PC-9 (cell line): ENCODE measurements around the gene YAF2. TPM values are rescaled to one million over a fixed set of nuclear protein-coding genes. Genes with fewer than 3 reads are reported as not detected.
A peak's percentile ranks its signal among the peaks of the same experiment; 100 is the strongest.

Source experiments
- BruUV-seq: library from RNA; stranded (reverse); fragments of 400-500 nt; replicated peaks from 2 replicates; lab custom pipeline; 2021; lab: Mats Ljungman, UMichigan
- CTCF ChIA-PET: fragments of 300-600 bp; sonication (Branson Sonifier 250); formaldehyde crosslinking; loops from one replicate; lab custom pipeline; 2022; ENCODE audit warnings: antibody characterized with exemption; lab: Charles Lee
- POLR2A ChIA-PET: fragments of 300-600 bp; sonication (Branson Sonifier 250); formaldehyde crosslinking; loops from one replicate; lab custom pipeline; 2022; ENCODE audit warnings: antibody characterized with exemption; ENCODE audit not compliant: unreplicated experiment; lab: Charles Lee
- DNase-seq, 2 experiments: peaks; one replicate each; pipeline versions ENCODE4 v3.0.0 to v3.0.0-alpha.2; 2015 to 2022; ENCODE audit warnings: mixed read lengths in 1 of 2
- H2AFZ ChIP-seq: fragments of 200-600 bp; sonication (generic); 2 replicates; pipeline ENCODE4 v1.8.1; 2017; ENCODE audit warnings: antibody characterized with exemption
- H3F3A ChIP-seq: fragments of 200-600 bp; sonication (generic); 2 replicates; pipeline ENCODE4 v1.8.1; 2017; ENCODE audit warnings: antibody characterized with exemption, mild to moderate bottlenecking, low read depth; ENCODE audit not compliant: insufficient read depth
- H3K27ac ChIP-seq: fragments of 200-600 bp; sonication (generic); 2 replicates; pipeline ENCODE4 v1.6.1; 2016; ENCODE audit warnings: mixed run types
- H3K27me3 ChIP-seq: fragments of 200-600 bp; sonication (generic); 2 replicates; pipeline ENCODE4 v1.6.1; 2016; ENCODE audit warnings: low read depth, mixed run types; ENCODE audit not compliant: insufficient read depth
- H3K36me3 ChIP-seq: fragments of 200-600 bp; sonication (generic); 2 replicates; pipeline ENCODE4 v1.6.1; 2016; ENCODE audit warnings: low read depth, mixed run types
- H3K4me1 ChIP-seq: fragments of 200-600 bp; sonication (generic); replicated peaks from 2 replicates; pipeline ENCODE4 v1.6.1; 2016; ENCODE audit warnings: mixed run types; ENCODE audit not compliant: insufficient read depth
- H3K4me2 ChIP-seq: fragments of 200-600 bp; sonication (generic); 2 replicates; pipeline ENCODE4 v1.6.1; 2017; ENCODE audit warnings: mixed run types
- H3K4me3 ChIP-seq: fragments of 200-600 bp; sonication (generic); 2 replicates; pipeline ENCODE4 v1.6.1; 2016; ENCODE audit warnings: mixed run types
- H3K79me2 ChIP-seq: fragments of 200-600 bp; sonication (generic); 2 replicates; pipeline ENCODE4 v1.6.1; 2017; ENCODE audit warnings: low read depth, mixed run types
- H3K9me2 ChIP-seq: fragments of 200-600 bp; sonication (generic); 2 replicates; pipeline ENCODE4 v1.8.1; 2017; ENCODE audit warnings: mild to moderate bottlenecking; ENCODE audit not compliant: insufficient read depth
- H3K9me3 ChIP-seq: fragments of 200-600 bp; sonication (generic); 2 replicates; pipeline ENCODE4 v1.8.1; 2016; ENCODE audit warnings: low read depth; ENCODE audit not compliant: insufficient read depth
- H4K20me1 ChIP-seq: fragments of 200-600 bp; sonication (generic); 2 replicates; pipeline ENCODE4 v1.8.1; 2017; ENCODE audit not compliant: insufficient read depth
- EZH2 ChIP-seq: fragments of 200-600 bp; sonication (generic); IDR thresholded peaks from 2 replicates; pipeline ENCODE4 v1.8.0; 2017; ENCODE audit warnings: antibody characterized with exemption, low read depth
- intact Hi-C: fragments of 100-400 bp; cut with micrococcal nuclease; formaldehyde crosslinking; loops from one replicate; pipeline ENCODE4 v1.10.0; 2022; ENCODE audit not compliant: unreplicated experiment
- total RNA-seq: library from RNA; stranded (reverse); gene quantifications from 2 replicates; pipeline ENCODE4 v1.2.3, GENCODE V29; 2021
- TF ChIP-seq, protein P1 (sequence below): fragments of 200-600 bp; sonication (generic); conservative IDR thresholded peaks from 2 replicates; pipeline ENCODE4 v1.6.1; 2017; ENCODE audit warnings: mixed run types, antibody characterized with exemption, mild to moderate bottlenecking, moderate library complexity

The YAF2 gene
- total RNA-seq, 1 experiment from 2014 or later, result 11.6 TPM

DNA sequence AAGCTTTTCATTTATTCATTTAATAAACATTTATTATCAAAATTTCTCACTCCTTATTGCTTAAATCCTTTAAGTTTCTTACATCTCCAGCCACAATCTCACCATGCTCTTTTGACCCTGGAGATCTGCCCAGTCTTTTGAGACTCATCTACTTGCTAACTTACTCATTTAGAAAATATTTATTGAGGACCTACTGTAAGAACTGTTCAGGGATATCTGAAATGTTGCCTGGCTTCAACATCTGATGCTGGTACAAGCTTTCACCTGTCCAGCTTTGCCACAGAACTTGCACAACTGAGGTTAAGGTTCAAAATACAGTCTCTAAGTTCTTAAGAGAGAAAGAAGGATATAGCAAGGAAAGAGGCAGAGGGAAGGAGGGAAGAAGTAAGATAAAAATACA is 75.9 kb downstream of the YAF2 start:
- peak overlapping the region; percentile 2; the same call in 1 of the 2 replicates for H3K27ac ChIP-seq
- H3K27me3 ChIP-seq, result no peaks in the 10 kb centered on the region
- peaks cover 5% of the 10 kb centered on the region for H3K4me1 ChIP-seq
- no peaks in the 10 kb centered on the region for H3K9me3 ChIP-seq
- 0 out of 2 replicates have a peak, but pooled peaks cover 6% of the 10 kb centered on the region for H3K36me3 ChIP-seq
- no peak for DNase-seq
- no peak for TF ChIP-seq EZH2
- H3K4me3 ChIP-seq, result no peak overlapping the region
- no peaks in the 10 kb centered on the region; the same call in 1 of the 2 replicates for H3F3A ChIP-seq
- H3K4me2 ChIP-seq, result no peak overlapping the region
- intact Hi-C loops, result no loop called here
- BruUV-seq, result no TSS peak
- ChIA-PET POLR2A (no interaction called here), CTCF (no interaction called here)
- no peak overlapping the region for H2AFZ ChIP-seq
- H3K9me2 ChIP-seq, result no peaks in the 10 kb centered on the region
- 0 out of 2 replicates have a peak, but pooled peaks cover 3% of the 10 kb centered on the region for H4K20me1 ChIP-seq
- H3K79me2 ChIP-seq, result no peaks in the 10 kb centered on the region

DNA sequence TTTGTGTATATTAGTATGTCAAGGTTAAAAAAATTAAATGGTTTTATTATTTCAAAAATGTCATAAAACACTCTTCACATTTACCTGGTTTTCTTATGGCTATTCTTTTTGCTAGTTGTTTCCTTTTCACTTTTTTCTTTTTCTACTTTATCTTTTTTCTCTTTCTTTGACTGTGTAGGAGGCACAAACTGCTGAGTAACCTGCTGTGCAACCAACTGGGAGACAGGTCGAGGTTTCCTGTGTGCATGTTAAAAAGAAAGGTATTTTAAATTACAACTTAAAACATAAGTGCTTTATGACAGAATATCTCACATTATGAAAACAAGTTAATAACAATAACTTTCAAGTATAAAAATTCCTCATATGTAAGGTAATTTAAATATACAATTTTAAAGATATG is 76.5 kb downstream of the YAF2 start:
- no peak overlapping the region for H3K4me3 ChIP-seq
- H2AFZ ChIP-seq, result no peak overlapping the region
- no TSS peak for BruUV-seq
- no peak for DNase-seq
- intact Hi-C loops, result no loop called here
- H3K36me3 ChIP-seq, result 0 out of 2 replicates have a peak, but pooled peaks cover 6% of the 10 kb centered on the region
- H4K20me1 ChIP-seq, result 0 out of 2 replicates have a peak, but pooled peaks cover 3% of the 10 kb centered on the region
- TF ChIP-seq EZH2, result no peak
- TF ChIP-seq, protein P1, sequence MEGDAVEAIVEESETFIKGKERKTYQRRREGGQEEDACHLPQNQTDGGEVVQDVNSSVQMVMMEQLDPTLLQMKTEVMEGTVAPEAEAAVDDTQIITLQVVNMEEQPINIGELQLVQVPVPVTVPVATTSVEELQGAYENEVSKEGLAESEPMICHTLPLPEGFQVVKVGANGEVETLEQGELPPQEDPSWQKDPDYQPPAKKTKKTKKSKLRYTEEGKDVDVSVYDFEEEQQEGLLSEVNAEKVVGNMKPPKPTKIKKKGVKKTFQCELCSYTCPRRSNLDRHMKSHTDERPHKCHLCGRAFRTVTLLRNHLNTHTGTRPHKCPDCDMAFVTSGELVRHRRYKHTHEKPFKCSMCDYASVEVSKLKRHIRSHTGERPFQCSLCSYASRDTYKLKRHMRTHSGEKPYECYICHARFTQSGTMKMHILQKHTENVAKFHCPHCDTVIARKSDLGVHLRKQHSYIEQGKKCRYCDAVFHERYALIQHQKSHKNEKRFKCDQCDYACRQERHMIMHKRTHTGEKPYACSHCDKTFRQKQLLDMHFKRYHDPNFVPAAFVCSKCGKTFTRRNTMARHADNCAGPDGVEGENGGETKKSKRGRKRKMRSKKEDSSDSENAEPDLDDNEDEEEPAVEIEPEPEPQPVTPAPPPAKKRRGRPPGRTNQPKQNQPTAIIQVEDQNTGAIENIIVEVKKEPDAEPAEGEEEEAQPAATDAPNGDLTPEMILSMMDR, result no peak
- ChIA-PET CTCF (no interaction called here), POLR2A (no interaction called here)
- no peaks in the 10 kb centered on the region for H3K27me3 ChIP-seq
- no peaks in the 10 kb centered on the region for H3K9me2 ChIP-seq
- peaks cover 5% of the 10 kb centered on the region for H3K4me1 ChIP-seq
- no peaks in the 10 kb centered on the region for H3K9me3 ChIP-seq
- H3F3A ChIP-seq, result no peaks in the 10 kb centered on the region; the same call in 1 of the 2 replicates
- H3K27ac ChIP-seq, result no peak overlapping the region
- no peaks in the 10 kb centered on the region for H3K79me2 ChIP-seq
- H3K4me2 ChIP-seq, result no peak overlapping the region

DNA sequence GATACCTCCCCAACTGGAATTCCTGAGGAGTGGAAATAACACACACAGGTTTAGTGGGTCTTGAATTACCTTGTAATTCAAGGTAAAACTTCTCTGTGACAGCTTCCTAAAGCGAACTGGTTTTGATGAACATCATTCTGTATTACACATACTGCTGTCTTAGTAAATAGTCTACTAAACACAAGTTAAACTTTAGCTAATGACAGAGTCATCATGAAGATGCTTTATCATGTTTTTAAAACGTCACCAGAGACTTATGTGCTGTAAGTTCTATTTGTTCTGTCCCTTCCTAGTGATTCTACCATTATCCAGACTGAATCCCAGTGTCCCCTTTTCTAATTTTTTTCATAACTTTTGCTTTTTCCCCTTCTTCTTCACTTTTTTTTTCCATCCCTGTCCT is 81.8 kb downstream of the YAF2 start:
- no TSS peak for BruUV-seq
- Histone ChIP-seq H4K20me1 (0 out of 2 replicates have a peak, but pooled peaks cover 3% of the 10 kb centered on the region), H3K4me1 (no peaks in the 10 kb centered on the region), H3K79me2 (no peaks in the 10 kb centered on the region), H3K27me3 (no peaks in the 10 kb centered on the region), H3K36me3 (0 out of 2 replicates have a peak, but pooled peaks cover 6% of the 10 kb centered on the region), H2AFZ (no peak overlapping the region), H3K9me3 (no peaks in the 10 kb centered on the region), H3K9me2 (no peaks in the 10 kb centered on the region; the same call in 1 of the 2 replicates), H3F3A (no peaks in the 10 kb centered on the region; the same call in 1 of the 2 replicates), H3K4me2 (no peak overlapping the region), H3K4me3 (no peak overlapping the region), H3K27ac (no peak overlapping the region)
- no peak for DNase-seq
- TF ChIP-seq, protein P1, result no peak
- no peak for TF ChIP-seq EZH2
- intact Hi-C loops, result no loop called here
- POLR2A ChIA-PET, result no interaction called here
- CTCF ChIA-PET, result no interaction called here
